Measurements from ENCODE around the gene MTCH1.
A peak's percentile ranks its signal among the peaks of the same experiment; 100 is the strongest.

Gene MTCH1
- total RNA-seq: 296 to 451 (median 331) reads per million in 3 donors

- no peaks in the 10 kb centered on the region for H3K9me3 ChIP-seq (ENCODE audit: control insufficient read depth, low read length)
- peak within 1 kb of the TSS; percentile 95 for H3K4me3 ChIP-seq (ENCODE audit: insufficient read depth, low read depth, low read length, poor library complexity, severe bottlenecking)
- peaks cover 34% of the 10 kb centered on the region for H3K4me1 ChIP-seq (ENCODE audit: control insufficient read depth, insufficient read depth, low read length, poor library complexity, severe bottlenecking)
- H3K36me3 ChIP-seq (ENCODE audit: control insufficient read depth, insufficient read depth, low read length): peaks cover 2% of the 10 kb centered on the region
- H3K27ac ChIP-seq (ENCODE audit: insufficient read depth, low read length, poor library complexity, severe bottlenecking): peak within 1 kb of the TSS; percentile 96
- peak; percentile 81 to 85 (median 83) for DNase-seq
- no peaks in the 10 kb centered on the region for H3K27me3 ChIP-seq (replicated peaks; ENCODE audit: control insufficient read depth, insufficient read depth, low read length, poor library complexity, severe bottlenecking)
Measured at GRCh38 chr6:36985808-36986703, at the start of gene MTCH1. MTCH1 (minus strand) TSS chr6:36986196; CDS start chr6:36986173, 23 bp downstream.

- Histone ChIP-seq H3K4me1 (ENCODE audit: control insufficient read depth, insufficient read depth, low read length, poor library complexity, severe bottlenecking) (peaks cover 3% of the 10 kb centered on the region), H3K36me3 (ENCODE audit: control insufficient read depth, insufficient read depth, low read length) (no peaks in the 10 kb centered on the region), H3K27me3 (replicated peaks; ENCODE audit: control insufficient read depth, insufficient read depth, low read length, poor library complexity, severe bottlenecking) (no peaks in the 10 kb centered on the region), H3K4me3 (ENCODE audit: insufficient read depth, low read depth, low read length, poor library complexity, severe bottlenecking) (no peak overlapping the region), H3K9me3 (ENCODE audit: control insufficient read depth, low read length) (no peaks in the 10 kb centered on the region), H3K27ac (ENCODE audit: insufficient read depth, low read length, poor library complexity, severe bottlenecking) (no peak overlapping the region)
- no peak for DNase-seq
Measured at GRCh38 chr6:37033819-37034795, 48.1 kb upstream of the MTCH1 start.

GRCh38 chr6:37033255-37033654 lies 47.3 kb upstream of the MTCH1 start:
- H3K27ac ChIP-seq (ENCODE audit: insufficient read depth, low read length, poor library complexity, severe bottlenecking): no peak overlapping the region
- H3K27me3 ChIP-seq (replicated peaks; ENCODE audit: control insufficient read depth, insufficient read depth, low read length, poor library complexity, severe bottlenecking): no peaks in the 10 kb centered on the region
- no peaks in the 10 kb centered on the region for H3K36me3 ChIP-seq (ENCODE audit: control insufficient read depth, insufficient read depth, low read length)
- no peak for DNase-seq
- H3K4me3 ChIP-seq (ENCODE audit: insufficient read depth, low read depth, low read length, poor library complexity, severe bottlenecking): no peak overlapping the region
- H3K9me3 ChIP-seq (ENCODE audit: control insufficient read depth, low read length): no peaks in the 10 kb centered on the region
- peaks cover 3% of the 10 kb centered on the region for H3K4me1 ChIP-seq (ENCODE audit: control insufficient read depth, insufficient read depth, low read length, poor library complexity, severe bottlenecking)

- no peak for DNase-seq
- peaks cover 3% of the 10 kb centered on the region for H3K4me1 ChIP-seq (ENCODE audit: control insufficient read depth, insufficient read depth, low read length, poor library complexity, severe bottlenecking)
- no peak overlapping the region for H3K4me3 ChIP-seq (ENCODE audit: insufficient read depth, low read depth, low read length, poor library complexity, severe bottlenecking)
- no peak overlapping the region for H3K27ac ChIP-seq (ENCODE audit: insufficient read depth, low read length, poor library complexity, severe bottlenecking)
- no peaks in the 10 kb centered on the region for H3K9me3 ChIP-seq (ENCODE audit: control insufficient read depth, low read length)
- H3K36me3 ChIP-seq (ENCODE audit: control insufficient read depth, insufficient read depth, low read length): no peaks in the 10 kb centered on the region
- no peaks in the 10 kb centered on the region for H3K27me3 ChIP-seq (replicated peaks; ENCODE audit: control insufficient read depth, insufficient read depth, low read length, poor library complexity, severe bottlenecking)
Measured at GRCh38 chr6:37032239-37032638, 46.2 kb upstream of the MTCH1 start.

GRCh38 chr6:37030599-37030998 lies 44.6 kb upstream of the MTCH1 start:
- no peaks in the 10 kb centered on the region for H3K9me3 ChIP-seq (ENCODE audit: control insufficient read depth, low read length)
- no peak overlapping the region for H3K27ac ChIP-seq (ENCODE audit: insufficient read depth, low read length, poor library complexity, severe bottlenecking)
- peaks cover 3% of the 10 kb centered on the region for H3K4me1 ChIP-seq (ENCODE audit: control insufficient read depth, insufficient read depth, low read length, poor library complexity, severe bottlenecking)
- H3K36me3 ChIP-seq (ENCODE audit: control insufficient read depth, insufficient read depth, low read length): no peaks in the 10 kb centered on the region
- H3K27me3 ChIP-seq (replicated peaks; ENCODE audit: control insufficient read depth, insufficient read depth, low read length, poor library complexity, severe bottlenecking): no peaks in the 10 kb centered on the region
- DNase-seq: no peak
- no peak overlapping the region for H3K4me3 ChIP-seq (ENCODE audit: insufficient read depth, low read depth, low read length, poor library complexity, severe bottlenecking)

GRCh38 chr6:37029249-37029971 lies 43.4 kb upstream of the MTCH1 start:
- Histone ChIP-seq H3K4me3 (ENCODE audit: insufficient read depth, low read depth, low read length, poor library complexity, severe bottlenecking) (no peak overlapping the region), H3K27ac (ENCODE audit: insufficient read depth, low read length, poor library complexity, severe bottlenecking) (no peak overlapping the region), H3K4me1 (ENCODE audit: control insufficient read depth, insufficient read depth, low read length, poor library complexity, severe bottlenecking) (peaks cover 3% of the 10 kb centered on the region), H3K36me3 (ENCODE audit: control insufficient read depth, insufficient read depth, low read length) (no peaks in the 10 kb centered on the region), H3K9me3 (ENCODE audit: control insufficient read depth, low read length) (no peaks in the 10 kb centered on the region), H3K27me3 (replicated peaks; ENCODE audit: control insufficient read depth, insufficient read depth, low read length, poor library complexity, severe bottlenecking) (no peaks in the 10 kb centered on the region)
- peak; percentile 22 to 29 (median 28) for DNase-seq

- no peak for DNase-seq
- H3K4me3 ChIP-seq (ENCODE audit: insufficient read depth, low read depth, low read length, poor library complexity, severe bottlenecking): no peak overlapping the region
- peaks cover 3% of the 10 kb centered on the region for H3K4me1 ChIP-seq (ENCODE audit: control insufficient read depth, insufficient read depth, low read length, poor library complexity, severe bottlenecking)
- no peak overlapping the region for H3K27ac ChIP-seq (ENCODE audit: insufficient read depth, low read length, poor library complexity, severe bottlenecking)
- H3K36me3 ChIP-seq (ENCODE audit: control insufficient read depth, insufficient read depth, low read length): no peaks in the 10 kb centered on the region
- no peaks in the 10 kb centered on the region for H3K9me3 ChIP-seq (ENCODE audit: control insufficient read depth, low read length)
- no peaks in the 10 kb centered on the region for H3K27me3 ChIP-seq (replicated peaks; ENCODE audit: control insufficient read depth, insufficient read depth, low read length, poor library complexity, severe bottlenecking)
Measured at GRCh38 chr6:37027811-37028469, 41.9 kb upstream of the MTCH1 start.

GRCh38 chr6:37027036-37027720 lies 41.2 kb upstream of the MTCH1 start:
- H3K27ac ChIP-seq (ENCODE audit: insufficient read depth, low read length, poor library complexity, severe bottlenecking): no peak overlapping the region
- no peaks in the 10 kb centered on the region for H3K36me3 ChIP-seq (ENCODE audit: control insufficient read depth, insufficient read depth, low read length)
- H3K27me3 ChIP-seq (replicated peaks; ENCODE audit: control insufficient read depth, insufficient read depth, low read length, poor library complexity, severe bottlenecking): no peaks in the 10 kb centered on the region
- H3K9me3 ChIP-seq (ENCODE audit: control insufficient read depth, low read length): no peaks in the 10 kb centered on the region
- no peak overlapping the region for H3K4me3 ChIP-seq (ENCODE audit: insufficient read depth, low read depth, low read length, poor library complexity, severe bottlenecking)
- H3K4me1 ChIP-seq (ENCODE audit: control insufficient read depth, insufficient read depth, low read length, poor library complexity, severe bottlenecking): peaks cover 8% of the 10 kb centered on the region
- no peak for DNase-seq
